ENCODE data around the gene CHST12.
"Not testable (repeated sequence)": the region's sequence is repeated elsewhere in the genome, so short reads cannot be mapped to it uniquely, and the experiment has no call there.

The CHST12 gene

DNA sequence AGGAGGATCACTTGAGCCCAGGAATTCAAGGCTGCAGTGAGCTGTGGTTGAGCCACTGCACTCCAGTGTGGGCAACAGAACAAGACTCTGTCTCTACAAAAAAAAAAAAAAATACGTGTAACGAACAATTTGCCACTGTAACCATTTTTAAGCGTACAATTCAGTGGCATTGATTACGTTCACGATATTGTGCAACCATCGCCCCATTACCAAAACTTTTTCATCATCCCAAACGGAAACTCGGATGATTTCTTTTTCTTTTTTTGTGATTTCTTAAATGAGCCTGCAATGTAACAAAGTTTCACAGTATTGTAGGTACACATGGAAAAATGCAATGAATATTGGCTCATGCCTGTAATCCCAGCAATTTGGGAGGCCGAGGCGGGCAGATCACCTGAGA lies 63.3 kb downstream of the CHST12 start:
- no peak for DNase-seq

DNA sequence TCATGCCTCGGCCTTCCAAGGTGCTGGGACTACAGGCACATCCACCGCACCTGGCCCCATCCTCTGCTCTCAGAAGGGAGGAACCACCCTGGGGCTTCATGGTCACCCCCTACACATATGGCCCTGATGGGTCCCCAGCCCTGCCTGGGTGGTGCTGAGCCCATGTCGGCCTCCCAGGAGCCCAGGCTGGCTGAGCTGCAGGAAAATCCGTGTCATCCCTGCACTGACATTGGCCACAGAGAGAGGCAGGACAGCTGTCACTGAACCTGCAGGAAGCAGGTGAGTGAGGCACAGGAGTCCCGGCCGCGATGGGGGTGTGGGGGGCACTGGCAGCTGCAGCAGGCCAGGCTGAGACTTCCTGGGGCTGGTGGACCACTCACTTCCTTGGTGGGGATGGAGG lies 64.8 kb downstream of the CHST12 start:
- DNase-seq: no peak

DNA sequence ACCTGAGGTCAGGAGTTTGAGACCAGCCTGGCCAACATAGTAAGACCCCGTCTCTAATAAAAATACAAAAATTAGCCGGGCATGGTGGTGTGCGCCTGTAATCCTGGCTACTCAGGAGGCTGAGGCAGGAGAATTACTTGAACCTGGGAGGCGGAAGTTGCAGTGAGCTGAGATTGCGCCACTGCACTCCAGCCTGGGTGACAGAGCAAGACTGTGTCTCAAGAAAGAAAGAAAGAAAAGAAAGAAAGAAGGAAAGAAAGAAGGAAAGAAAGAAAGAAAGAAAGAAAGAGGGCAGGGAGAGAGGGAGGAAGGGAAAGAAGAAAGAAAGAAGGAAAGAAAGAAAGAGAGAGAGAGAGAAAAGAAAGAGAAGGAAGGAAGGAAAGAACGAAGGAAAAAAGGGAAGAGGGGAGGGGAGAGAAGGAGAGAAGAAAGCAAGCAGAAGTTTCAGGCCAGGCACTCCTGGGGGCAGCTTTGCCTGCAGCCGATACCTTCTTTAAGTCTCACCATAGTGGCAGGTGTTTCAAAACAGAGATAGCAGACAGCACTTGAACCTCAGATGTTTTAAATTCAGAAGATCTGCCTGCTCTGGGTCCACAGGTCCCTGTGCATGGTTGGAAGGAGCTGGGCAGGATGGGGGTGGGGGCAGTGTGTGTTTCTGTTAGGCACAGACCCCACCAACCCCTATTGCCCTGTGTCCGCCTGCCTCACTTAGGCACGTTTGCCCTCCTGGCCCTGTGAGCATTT lies 66.2 kb downstream of the CHST12 start:
- not testable (repeated sequence) for DNase-seq

DNA sequence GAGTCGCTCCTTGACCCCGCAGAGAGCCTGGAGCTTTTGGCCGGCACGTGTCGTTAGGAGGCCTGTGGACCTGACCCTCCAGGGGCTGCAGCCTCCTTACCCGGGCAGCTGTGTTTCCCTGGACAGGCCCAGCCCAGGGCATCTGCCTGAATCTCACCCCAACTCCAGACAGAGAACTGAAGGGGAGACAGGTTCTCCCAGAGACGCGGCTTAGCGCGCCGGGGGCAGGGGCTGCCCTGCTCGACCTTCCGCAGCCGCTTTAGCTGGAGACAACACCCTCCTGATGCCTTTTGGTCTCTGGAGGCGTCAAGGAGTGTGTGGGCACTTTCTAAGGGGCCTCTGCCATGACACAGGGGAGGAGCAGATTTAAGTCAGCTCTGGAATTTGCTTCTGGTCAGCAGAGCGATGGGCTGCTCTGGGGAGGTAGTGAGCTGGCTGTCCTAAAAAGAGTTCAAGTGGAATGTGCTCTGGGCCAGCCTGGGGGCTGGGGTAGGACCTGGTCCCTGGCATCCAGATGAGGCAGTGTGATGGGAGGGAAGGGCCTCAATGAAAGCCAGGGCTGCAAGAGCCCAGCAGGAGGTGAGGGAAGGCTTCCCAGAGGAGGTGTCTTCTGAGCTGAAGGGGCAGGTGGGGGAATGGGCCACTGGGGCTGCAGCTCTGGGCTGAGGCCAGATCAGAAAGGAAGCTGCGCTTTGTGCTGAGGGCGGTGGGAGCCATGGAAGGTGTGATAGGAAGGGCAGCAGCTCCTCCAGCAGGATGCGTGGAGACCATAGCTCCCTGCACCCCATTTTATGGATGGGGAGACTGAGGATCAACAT lies 67.0 kb downstream of the CHST12 start:
- no peak for DNase-seq

DNA sequence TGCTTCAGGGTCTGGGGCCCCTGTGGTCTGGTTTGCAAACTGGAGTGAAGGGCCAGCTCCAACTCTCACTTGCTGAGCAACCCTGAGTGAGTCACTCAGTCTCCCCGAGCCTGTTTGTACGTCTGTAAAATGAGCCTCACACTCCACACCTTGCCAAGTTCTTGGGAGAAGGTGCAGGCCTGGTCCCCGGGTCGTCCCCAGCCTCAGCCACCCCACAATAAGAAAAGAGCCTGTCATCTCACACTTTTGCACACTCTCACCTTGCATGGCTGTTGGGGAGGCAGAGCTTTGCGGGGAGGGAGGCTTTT lies 67.6 kb downstream of the CHST12 start:
- no peak for DNase-seq

DNA sequence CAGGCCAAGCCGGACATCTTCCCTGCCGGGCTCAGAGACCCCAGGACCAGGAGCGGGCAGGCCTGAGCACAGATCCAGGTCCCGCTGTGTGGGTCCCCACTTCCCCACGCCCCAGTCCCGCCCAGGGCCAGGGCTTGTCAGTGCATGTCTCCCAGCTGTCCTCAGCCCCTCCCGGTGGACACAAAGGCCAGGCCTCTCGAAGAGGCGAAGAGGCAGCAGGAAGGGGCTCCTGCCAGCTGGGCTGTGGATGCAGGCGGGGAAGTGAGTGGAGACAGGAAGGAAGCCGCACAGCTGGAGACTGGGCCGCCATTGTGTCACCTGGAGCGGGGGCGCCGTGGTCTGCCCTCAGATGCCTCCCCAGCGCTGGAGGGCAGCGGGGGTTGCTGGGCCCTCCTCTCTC lies 68.0 kb downstream of the CHST12 start:
- DNase-seq: peak; percentile 70

DNA sequence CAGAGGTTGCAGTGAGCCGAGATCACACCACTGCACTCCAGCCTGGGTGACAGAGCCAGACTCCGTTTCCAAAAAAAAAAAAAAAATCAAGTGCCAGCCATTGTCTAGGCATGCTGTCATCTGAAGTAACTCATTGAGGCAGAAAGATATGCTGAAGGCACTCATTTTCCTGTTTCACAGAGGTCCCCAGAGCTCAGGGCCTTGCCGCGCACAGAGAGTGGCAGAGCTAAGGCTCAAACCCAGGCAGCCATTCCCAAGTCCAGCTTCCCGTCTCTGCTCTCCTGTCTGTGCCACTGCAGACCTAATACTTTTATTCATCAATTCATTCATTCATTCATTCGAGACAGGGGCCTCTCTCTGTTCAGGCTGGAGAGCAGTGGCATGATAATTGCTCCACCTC lies 69.3 kb downstream of the CHST12 start:
- DNase-seq: no peak

DNA sequence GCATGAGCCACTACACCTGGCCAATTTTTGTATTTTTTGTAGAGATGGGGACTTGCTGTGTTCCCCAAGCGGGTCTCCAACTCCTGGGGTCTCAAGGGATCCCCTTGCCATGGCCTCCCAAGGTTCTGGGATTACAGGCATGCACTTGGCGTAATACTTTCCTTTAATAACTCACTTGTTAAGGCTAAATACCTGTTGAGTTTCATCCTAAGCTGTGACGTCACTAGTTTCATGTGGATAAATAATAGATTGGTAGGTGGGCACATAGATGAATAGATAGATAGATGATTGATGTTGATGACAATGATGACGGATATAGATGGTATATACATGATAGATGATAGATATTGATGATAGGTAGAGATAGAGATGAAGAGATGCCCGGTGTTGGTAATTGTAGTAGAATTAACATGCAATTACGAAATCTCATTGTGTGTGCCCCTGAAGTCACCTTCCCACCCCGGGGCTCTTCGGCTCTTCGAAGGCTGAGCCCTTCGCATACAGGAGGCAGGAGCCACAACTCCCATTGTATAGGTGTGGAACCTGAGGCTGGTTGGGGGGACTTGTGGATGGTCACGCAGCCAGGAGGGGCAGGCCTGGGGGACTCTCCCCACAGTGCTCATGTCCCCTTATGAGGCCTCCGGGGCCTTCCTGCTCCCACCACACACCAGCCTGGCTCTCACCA lies 70.2 kb downstream of the CHST12 start:
- no peak for DNase-seq

DNA sequence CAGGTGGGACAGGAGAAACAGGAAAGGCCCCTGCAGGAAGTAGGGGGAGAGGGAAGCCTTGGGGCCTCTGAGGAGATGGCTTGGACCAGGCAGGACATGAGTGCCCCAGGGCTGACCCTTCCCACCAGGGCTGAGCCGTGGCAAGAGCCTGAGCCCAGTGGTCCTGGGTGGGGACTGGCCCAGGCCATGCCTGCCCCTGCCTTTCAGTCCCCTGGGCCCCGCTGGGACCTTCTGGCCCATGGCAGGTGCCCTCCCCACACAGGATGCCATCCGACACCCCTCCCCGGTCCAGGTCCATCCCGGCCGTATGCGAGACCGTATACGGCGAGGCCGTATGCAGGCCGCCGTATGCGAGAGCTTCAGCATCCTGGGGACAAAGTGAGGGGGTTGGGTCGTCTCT lies 70.8 kb downstream of the CHST12 start:
- no peak for DNase-seq

DNA sequence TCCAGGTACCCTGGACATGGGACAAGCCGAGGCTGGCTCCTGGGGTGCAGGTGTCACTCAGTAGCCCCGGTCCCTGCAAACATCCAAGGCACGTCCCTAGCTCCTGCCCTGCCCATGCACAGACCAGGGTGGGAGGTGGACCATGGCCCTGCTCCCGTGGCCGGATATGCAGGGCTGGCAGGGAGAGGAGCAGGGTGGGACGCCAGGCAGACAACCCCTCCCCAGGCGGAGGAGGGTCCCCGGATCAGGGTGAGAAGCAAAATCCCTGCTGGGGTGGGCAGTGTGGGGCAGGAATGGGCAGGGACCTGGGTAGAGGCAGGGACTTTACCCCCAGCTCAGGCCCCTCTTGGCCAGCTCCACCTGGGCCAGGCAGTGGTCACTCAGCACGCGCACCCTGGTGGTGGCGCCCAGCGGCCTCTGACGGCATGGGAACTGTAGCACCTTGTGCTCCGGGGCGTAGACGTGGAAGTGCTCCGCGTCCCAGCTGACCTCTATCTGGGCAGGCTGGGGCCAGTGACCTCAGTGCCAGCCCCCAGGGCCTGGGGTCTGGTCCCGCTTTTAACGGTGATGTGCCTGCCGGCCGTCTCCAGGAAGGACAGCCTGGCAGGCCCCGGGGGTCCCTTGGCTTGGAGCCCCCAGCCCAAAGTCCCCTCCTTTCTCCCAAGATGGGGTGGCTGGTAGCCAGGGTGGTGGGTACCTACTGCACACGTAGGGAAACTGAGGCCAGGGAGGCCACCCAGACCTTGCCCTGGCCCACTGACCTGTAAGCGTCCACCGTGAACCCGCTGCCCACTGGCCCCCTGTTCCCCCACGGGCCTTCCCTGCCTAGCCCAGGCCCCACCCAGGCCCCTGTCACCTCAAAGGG lies 71.6 kb downstream of the CHST12 start:
- no peak for DNase-seq

DNA sequence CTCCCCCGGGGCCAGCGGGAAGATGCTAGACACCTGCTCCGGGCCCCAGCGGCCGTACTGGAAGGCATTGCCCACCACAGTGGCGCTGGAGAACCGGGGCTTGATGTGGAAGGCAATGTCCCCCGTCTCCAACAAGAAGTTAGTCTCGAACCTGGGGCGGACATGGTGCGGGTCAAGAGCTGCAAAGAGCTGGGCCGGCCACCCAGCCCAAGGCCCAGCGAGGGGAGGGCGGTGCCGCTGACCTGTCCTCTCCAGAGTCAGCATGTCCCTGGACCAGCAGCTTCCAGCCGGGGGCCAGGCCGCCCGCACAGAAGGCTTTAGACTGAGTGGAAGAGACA lies 72.2 kb downstream of the CHST12 start:
- no peak for DNase-seq

DNA sequence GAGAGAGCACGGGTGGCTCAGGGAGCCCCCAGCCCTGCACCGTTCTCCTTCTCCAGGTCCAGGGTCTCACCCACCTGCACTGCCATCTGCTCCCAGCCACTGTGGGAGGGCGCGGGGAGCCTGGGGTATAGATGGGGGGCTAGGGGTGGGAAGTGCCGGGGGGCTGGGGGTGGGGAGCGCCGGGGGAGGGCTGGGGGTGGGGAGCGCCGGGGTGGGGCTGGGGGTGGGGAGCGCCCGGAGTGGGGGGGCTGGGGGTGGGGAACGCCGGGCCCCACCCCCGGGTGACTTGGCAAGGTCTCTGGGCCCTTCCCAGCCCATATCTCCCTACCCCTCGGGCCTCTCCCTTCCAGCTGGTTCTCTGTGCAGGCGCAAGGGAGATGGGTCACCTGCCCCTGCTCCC lies 72.9 kb downstream of the CHST12 start, which contains the start of gene GRIFIN:
Gene GRIFIN, minus strand, starts transcription at position 101 of the 400 bp plus-strand sequence. Its CDS starts 15 bp downstream, at position 86.
- DNase-seq: no peak

DNA sequence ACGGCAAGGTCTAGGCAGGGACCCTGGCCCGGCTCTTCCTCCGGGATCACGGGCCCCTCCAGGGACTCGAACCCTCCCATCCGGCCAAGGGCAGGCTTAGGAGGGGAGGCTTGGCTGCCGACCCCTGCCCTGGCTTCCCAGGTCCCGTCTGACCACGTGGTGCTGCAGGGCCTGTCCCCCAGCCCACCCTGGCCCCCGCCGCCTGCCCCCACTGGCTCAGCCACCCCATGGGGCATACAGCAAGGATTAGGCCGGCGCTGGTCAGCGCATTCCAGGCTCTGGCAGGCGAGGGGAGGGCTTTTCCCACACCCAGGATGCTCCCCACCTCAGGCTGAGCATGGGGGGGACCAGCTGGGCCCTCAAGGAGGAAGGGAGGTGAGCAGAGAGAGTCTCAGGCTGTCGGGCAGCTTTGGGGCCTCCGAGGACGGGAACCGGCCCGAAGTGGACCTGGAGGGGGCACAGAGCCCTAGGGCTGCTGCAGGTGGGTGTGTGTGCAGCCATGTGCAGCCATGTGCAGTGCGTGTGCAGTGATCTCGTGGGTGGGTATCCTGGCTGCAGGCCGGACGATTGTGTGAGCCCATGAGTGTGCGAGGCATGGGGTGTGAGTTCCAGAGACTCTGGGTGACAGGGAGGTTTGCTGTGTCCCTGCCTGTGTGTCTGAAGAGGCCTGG lies 73.5 kb downstream of the CHST12 start:
- DNase-seq: no peak

DNA sequence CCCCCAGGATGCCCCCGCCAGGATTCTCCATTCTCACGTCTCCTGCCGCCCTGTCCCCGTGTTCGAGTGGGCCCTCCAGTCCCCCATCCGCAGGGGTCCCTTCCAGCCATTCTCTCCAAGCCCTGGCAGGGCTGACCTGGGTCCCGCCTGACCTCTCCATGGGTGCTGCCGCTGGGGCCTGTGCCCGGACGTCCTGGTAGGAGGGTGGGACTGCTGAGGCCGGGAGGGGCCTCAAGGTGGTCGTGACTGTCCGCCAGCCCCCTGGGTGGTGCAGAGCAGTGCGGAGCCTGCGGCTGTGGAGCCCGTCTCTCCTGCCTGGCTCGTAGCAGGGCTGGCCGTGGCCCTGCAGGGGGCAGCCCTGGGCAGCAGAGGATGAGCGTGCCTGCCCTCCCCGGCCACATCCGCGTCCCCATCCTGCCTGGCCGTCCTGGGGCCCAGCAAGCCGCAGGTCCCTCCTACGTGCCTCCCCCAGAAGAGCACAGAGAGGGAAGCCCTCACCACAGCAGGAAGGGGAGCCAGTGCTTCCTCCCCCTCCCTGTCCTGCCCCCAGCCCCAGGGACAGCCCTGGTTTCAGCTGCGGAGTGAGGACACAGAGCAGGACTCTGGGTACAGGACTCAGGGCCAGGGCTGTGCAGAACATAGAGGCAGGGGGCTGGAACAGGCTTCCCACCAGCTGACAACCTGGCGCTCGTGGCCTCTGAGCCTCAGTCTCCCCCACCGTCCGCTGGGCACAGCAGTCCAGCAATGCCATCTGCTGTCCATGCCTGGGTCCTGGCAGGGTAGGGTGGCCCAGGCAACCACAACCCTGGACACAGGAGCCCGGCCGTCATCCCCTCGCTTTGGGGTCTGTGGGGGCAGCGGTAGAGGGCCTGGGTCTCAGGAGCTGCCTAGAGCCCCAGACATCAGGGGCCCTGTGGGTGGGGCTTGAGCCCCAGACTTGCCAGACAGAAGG lies 74.3 kb downstream of the CHST12 start:
- DNase-seq: peak; percentile 34

DNA sequence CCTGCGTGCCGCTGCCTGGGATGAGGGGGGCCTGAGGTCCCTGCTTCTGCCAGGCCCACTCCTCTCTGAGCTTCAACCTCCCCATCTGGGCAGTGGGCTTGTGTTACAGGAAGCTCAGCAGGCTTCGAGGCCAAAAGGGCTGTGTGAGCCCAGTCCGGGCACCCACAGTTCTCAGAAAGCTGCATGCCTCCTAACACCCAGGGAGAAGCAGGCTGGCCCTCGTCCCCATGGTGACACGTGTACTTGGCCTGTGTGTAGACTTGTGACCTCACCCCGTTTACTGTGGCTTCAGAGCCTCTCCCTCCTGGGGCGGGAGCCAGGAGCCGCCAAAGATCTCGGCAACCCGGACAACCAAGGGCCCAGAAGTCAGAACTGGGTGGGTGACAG lies 75.0 kb downstream of the CHST12 start:
- peak; percentile 34 for DNase-seq

DNA sequence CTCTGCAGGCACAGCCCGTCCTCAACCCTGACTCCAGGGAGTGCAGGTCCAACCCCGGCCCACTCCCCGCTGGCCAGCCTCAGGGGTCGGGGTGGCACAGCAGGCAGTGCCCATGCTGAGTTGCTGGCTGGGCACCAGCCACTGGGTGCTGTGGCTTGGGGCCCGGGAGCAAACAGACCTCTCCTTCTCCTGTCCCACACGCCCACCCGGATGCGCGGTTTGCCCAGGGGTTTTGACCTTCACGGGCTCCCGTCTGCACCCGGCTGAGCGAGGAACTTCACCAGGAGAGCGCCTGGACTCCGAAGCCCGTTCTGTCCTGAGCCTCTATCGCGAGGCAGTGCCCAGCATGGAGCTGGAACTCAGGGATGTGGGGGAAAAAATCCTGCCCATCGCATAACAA lies 75.4 kb downstream of the CHST12 start:
- DNase-seq: no peak

DNA sequence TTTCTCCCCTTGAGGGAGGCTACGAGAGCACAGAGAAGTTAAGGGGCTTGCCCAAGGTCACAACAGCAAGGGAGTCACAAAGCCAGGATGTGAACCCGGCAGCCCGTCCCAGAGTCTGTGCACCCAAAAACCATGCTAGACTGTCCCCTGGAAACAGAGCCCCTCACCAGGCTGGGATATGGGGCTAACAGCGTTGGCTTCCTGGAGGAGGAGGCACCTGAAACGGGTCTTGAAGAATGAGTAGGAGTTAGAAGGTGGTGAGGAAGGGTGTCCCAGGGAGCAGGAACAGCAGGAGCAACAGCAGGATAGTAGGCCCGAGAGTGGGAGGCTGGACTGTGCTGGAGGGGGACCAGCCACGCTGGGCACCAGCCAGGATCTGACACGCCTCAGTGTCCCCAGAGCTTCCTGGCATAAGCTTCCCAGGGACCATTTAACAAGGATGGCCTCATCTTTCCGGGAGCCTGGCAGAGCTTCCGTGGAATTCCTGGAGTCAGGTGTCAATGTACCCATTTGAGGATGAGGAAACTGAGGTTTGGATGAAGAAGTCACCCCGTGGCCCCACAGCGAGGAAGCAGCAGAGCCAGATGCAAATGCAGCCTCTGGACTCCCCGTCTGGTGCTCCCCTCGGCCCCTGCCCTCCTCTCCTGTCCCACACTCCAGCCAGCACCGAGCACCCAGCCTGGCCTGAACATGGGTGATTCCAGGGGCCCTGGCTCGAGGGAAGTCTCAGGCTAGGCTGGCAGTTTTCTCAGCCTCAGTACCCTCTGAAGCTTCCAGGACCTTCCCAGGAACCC lies 76.1 kb downstream of the CHST12 start:
- DNase-seq: no peak

DNA sequence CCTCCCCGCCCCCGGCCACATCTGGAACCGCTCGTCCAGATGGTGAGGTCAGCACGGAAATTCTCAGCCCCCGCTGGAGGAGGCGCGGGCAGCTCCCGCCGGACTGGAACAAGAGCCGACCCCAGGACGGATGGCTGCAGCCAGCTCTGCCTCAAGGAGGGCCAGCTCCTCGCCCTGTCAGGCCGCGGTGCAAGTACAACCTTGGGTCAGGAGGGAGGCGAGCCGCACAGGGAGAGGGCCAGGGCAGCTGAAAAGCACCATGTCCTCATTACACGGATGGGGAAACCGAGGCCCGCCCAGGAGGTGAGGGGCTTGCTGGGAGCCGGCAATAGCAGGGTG lies 76.6 kb downstream of the CHST12 start:
- DNase-seq: no peak

DNA sequence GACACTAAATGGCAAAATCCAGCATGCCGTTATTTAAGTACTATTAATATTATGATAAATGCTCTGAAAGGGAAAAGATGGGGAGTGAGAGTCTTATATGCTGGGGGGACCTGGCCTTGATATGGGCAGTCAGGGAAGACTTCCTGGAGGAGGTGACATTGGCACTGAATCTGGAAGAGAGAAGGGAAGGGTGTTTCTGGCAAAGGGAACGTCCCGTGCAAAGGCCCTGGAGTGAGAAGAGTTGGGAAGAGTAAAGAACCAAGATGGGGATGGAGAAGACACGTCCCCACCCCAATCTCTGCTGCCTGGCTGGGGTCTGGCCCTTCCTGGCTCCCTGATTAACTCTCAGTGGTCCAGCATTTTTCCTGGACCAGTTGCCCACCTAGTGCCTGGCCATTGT lies 77.8 kb downstream of the CHST12 start:
- no peak for DNase-seq

DNA sequence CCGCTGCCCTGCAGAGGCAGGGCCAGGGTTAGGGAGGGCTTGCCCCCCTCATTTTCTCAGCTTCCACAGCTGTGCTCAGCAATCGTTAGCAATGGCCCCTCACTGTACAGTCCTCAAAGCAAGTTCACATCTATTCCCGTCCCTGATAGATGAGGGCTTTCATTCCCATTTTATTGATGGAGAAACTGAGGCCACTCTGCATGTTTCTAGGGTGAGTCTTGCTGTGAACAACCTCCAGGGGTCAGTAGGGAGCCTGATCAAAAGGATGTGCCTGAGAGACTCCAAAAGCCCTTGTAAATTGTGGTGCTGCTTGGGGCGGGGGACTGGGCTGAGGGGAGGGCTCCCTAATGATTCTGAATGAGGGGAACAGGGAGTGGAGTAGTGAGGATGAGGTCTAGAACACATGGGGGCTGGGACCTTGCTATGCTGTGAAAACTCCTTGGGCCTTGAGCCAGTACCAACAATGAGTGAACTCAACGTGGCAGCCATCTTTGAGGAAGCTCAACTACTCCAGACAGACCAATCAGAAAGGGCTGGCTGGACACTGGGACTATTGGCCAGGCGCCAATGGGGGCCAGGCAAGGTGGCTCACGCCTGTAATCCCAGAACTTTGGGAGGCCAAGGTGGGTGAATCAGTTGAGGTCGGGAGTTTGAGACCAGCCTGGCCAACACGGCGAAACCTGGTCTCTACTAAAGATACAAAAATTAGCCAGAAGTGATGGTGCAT lies 79.5 kb downstream of the CHST12 start:
- DNase-seq: no peak
